BJ (cell line): ENCODE measurements around the gene TNFRSF4. TPM values are rescaled to one million over a fixed set of nuclear protein-coding genes. Genes with fewer than 3 reads are reported as not detected.
A peak's percentile ranks its signal among the peaks of the same experiment; 100 is the strongest.

Experiments used
- CTCF ChIA-PET: fragments of 350-600 bp; formaldehyde crosslinking; extraction: SDS; loops from one replicate; lab custom pipeline; 2021; ENCODE audit warnings: antibody characterized with exemption, inconsistent platforms; lab: Yijun Ruan, JAX
- POLR2A ChIA-PET: fragments of 300-600 bp; sonication (Branson Sonifier 250); formaldehyde crosslinking; extraction: SDS; loops from one replicate; lab custom pipeline; 2021; ENCODE audit warnings: antibody characterized with exemption; lab: Charles Lee
- DNase-seq: peaks from one replicate; pipeline ENCODE4 v3.0.0-alpha.2; 2011; ENCODE audit warnings: low read depth
- H3K27me3 ChIP-seq: 2 replicates; pipeline ENCODE4 v1.6.0; 2011; ENCODE audit warnings: low read length; ENCODE audit not compliant: control insufficient read depth, insufficient read depth
- H3K36me3 ChIP-seq: 2 replicates; pipeline ENCODE4 v1.5.1; 2011; ENCODE audit warnings: low read length; ENCODE audit not compliant: control insufficient read depth, insufficient read depth
- H3K4me3 ChIP-seq: 2 replicates; pipeline ENCODE4 v1.5.1; 2011; ENCODE audit warnings: low read depth, mild to moderate bottlenecking, control low read depth, low read length
- CTCF ChIP-seq: IDR thresholded peaks from 2 replicates; pipeline ENCODE4 v1.5.1; 2011; ENCODE audit warnings: low read depth, mild to moderate bottlenecking, control low read depth, inconsistent platforms, low read length, moderate library complexity; ENCODE audit not compliant: insufficient read depth
- polyA plus RNA-seq: library from polyadenylated mRNA; depleted of rRNA; stranded (reverse); fragments of >200 nt; gene quantifications from 2 replicates; pipeline ENCODE4 v1.2.3, GENCODE V29; 2011

The TNFRSF4 gene
- polyA plus RNA-seq, 1 experiment, result not detected

GRCh38 chr1:1235016-1235744 is 21.2 kb upstream of the TNFRSF4 start:
- no peak overlapping the region for H3K4me3 ChIP-seq
- DNase-seq, result no peak
- peaks cover 2% of the 10 kb centered on the region for H3K36me3 ChIP-seq
- no peaks in the 10 kb centered on the region for H3K27me3 ChIP-seq
- no peak for TF ChIP-seq CTCF
- ChIA-PET CTCF (interaction anchor here (1.3 to 1.6 kb wide), 2 partner anchors 112 to 113 kb away, joined by 4 to 5 read pairs; no protein-coding TSS in a partner anchor), POLR2A (no interaction called here)

GRCh38 chr1:1234180-1234808 is 20.3 kb upstream of the TNFRSF4 start:
- ChIA-PET CTCF (interaction anchor here (0.5 to 1.3 kb wide), 2 partner anchors 38 to 112 kb away, joined by 3 to 4 read pairs; no protein-coding TSS in a partner anchor), POLR2A (no interaction called here)
- no peak for DNase-seq
- no peak for TF ChIP-seq CTCF
- peaks cover 5% of the 10 kb centered on the region for H3K36me3 ChIP-seq
- no peaks in the 10 kb centered on the region for H3K27me3 ChIP-seq
- H3K4me3 ChIP-seq, result no peak overlapping the region

DNA sequence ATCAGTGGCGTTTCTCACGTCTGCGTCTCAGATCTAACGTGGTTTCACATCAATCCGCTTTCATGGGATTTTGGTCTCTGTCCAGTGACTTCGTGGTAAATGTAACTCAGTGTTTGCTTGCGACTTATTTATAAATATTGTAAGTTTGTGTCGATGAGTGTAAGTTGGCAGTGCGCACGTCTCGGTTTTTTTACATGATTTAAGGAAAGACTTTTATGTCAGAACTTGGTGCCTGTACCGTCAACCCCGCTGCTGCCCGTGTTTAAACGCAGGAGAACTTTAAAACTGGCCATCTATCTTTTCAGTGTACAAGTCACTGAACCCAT is 19.6 kb upstream of the TNFRSF4 start:
- Histone ChIP-seq H3K27me3 (no peaks in the 10 kb centered on the region), H3K36me3 (peaks cover 7% of the 10 kb centered on the region), H3K4me3 (no peak overlapping the region)
- no peak for DNase-seq
- ChIA-PET POLR2A (no interaction called here), CTCF (interaction anchor here (0.5 to 1.3 kb wide), 2 partner anchors 39 to 111 kb away, joined by 3 to 4 read pairs; no protein-coding TSS in a partner anchor)
- TF ChIP-seq CTCF, result no peak

- Histone ChIP-seq H3K27me3 (no peaks in the 10 kb centered on the region), H3K4me3 (peak overlapping the region; percentile 33; the same call in 1 of the 2 replicates), H3K36me3 (peaks cover 12% of the 10 kb centered on the region)
- no peak for DNase-seq
- ChIA-PET POLR2A (no interaction called here), CTCF (no interaction called here)
- TF ChIP-seq CTCF, result no peak
Measured at GRCh38 chr1:1232796-1233566, 19.0 kb upstream of the TNFRSF4 start.
